ENCODE results near the gene PRKX.

DNA sequence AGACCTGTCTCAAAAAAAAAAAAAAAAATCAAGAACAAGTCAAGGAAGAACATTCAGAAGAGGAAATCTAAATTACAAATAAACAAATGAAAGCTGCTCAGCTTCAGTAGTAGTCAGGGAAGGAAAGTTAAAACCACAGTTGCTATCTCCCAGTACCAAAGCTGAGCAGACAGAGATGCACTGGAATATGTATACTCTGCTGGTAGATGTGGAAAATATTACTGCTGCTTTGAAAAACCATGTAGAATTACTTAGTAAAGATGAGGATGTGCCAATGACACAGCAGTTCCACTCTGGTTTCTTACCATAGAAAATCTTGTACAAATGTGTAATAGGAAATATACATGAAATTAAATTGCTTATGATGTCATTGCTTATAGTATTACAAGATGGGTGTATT is 25.1 kb upstream of the PRKX start:
- TF ChIP-seq POLR2A (IDR thresholded peaks at IDR 0.05), result no peak
- TF ChIP-seq, protein P1, sequence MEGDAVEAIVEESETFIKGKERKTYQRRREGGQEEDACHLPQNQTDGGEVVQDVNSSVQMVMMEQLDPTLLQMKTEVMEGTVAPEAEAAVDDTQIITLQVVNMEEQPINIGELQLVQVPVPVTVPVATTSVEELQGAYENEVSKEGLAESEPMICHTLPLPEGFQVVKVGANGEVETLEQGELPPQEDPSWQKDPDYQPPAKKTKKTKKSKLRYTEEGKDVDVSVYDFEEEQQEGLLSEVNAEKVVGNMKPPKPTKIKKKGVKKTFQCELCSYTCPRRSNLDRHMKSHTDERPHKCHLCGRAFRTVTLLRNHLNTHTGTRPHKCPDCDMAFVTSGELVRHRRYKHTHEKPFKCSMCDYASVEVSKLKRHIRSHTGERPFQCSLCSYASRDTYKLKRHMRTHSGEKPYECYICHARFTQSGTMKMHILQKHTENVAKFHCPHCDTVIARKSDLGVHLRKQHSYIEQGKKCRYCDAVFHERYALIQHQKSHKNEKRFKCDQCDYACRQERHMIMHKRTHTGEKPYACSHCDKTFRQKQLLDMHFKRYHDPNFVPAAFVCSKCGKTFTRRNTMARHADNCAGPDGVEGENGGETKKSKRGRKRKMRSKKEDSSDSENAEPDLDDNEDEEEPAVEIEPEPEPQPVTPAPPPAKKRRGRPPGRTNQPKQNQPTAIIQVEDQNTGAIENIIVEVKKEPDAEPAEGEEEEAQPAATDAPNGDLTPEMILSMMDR (IDR thresholded peaks at IDR 0.05 in 4 of 5, conservative IDR thresholded peaks at IDR 0.05 in 1 of 5), result no peak
